HG02840 (cell line): ENCODE results near the gene PCBP4.

ENCODE experiments used
- ATAC-seq: cut with Tn5 transposase; IDR thresholded peaks from one replicate; pipeline ENCODE4 v1.9.1; 2021; ENCODE audit warnings: mild to moderate bottlenecking, moderate library complexity, moderate number of reproducible peaks; ENCODE audit not compliant: unreplicated experiment, low FRiP score

PCBP4 gene

DNA sequence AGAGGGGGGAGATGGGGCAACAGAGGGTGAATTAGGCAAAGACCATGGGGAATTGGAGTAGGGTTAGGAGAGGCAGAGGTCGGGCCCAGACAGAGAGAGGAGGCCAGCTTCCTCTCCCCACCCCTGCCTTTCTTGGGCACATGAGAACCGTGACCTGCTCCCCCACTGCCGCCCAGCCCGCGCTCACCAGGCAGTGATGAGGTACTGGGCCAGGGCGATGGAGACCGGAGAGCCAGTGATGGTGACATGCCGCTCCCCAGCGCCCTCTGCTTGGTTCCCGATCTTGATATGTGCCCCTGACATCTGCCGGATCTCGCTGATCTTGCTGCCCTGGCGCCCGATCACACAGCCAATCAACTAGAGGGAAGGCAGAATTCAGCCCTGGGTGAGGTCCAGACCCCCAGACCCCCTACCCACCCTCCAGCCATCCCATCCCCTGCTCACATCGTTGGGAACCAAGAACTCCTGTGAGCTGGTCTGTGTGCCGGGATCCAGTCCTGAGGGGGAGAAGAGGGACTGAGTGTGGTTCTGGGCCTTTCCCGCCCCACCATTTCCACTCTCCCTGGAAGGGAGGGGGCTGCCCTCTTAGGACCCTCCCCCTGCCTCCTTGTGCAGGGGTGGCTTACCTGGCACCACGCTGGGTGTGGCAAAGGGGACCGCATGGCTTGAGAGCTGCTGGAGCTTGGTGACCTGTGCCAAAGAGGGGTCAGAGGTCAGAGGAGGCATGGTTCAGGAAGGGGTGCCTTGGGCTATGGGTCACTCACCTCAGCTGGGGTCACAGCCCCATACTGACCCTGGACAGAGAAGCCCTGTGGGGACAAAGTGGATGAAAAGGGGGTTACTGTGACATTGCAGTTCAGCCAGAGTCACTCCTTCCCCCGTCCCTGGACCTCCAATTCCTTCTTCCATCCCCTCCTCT is 8.4 kb downstream of the PCBP4 start:
- ATAC-seq = no peak

DNA sequence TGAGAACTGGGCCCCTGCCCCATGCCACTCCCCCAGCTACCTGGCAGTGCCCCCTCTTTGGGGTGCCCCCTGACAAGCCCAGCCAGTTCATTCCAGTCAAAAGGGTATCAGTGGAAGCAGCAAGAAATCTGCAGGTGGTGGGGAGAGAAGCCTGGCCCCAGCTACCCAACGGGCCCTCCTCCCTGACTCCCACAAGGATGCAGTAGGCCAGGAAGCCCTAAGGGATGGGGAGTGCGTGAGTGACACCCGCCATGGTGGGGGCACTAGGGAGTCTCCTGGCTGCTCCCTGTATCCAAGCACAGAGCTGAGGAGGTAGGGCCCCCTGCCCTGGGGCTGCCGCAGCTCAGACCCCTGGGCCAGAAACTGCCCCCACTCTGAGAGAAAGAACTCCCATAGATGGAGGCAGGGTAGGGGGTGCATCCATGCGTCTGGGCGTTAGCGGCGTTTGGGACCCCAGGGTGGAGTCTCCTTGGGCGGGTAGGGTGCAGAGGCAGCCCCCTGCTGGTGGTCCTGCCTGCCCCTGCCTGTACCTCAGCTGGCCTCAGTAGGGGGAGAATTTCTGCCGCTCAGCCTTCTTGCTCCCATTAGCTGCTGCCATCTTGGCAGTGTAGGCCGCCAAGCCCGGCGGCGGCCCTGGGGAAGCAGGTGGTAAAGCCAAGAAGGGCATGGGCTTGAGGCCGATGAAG is 9.6 kb downstream of the PCBP4 start:
- no peak for ATAC-seq

DNA sequence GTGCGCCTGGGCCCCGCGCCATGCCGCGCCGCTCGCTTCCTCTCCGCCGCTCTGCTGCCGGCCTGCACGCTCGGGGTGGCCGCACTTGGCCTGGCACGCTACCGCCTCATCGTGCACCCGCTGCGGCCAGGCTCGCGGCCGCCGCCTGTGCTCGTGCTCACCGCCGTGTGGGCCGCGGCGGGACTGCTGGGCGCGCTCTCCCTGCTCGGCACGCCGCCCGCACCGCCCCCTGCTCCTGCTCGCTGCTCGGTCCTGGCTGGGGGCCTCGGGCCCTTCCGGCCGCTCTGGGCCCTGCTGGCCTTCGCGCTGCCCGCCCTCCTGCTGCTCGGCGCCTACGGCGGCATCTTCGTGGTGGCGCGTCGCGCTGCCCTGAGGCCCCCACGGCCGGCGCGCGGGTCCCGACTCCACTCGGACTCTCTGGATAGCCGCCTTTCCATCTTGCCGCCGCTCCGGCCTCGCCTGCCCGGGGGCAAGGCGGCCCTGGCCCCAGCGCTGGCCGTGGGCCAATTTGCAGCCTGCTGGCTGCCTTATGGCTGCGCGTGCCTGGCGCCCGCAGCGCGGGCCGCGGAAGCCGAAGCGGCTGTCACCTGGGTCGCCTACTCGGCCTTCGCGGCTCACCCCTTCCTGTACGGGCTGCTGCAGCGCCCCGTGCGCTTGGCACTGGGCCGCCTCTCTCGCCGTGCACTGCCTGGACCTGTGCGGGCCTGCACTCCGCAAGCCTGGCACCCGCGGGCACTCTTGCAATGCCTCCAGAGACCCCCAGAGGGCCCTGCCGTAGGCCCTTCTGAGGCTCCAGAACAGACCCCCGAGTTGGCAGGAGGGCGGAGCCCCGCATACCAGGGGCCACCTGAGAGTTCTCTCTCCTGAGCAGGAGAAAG is 11.1 kb downstream of the PCBP4 start:
- no peak for ATAC-seq

DNA sequence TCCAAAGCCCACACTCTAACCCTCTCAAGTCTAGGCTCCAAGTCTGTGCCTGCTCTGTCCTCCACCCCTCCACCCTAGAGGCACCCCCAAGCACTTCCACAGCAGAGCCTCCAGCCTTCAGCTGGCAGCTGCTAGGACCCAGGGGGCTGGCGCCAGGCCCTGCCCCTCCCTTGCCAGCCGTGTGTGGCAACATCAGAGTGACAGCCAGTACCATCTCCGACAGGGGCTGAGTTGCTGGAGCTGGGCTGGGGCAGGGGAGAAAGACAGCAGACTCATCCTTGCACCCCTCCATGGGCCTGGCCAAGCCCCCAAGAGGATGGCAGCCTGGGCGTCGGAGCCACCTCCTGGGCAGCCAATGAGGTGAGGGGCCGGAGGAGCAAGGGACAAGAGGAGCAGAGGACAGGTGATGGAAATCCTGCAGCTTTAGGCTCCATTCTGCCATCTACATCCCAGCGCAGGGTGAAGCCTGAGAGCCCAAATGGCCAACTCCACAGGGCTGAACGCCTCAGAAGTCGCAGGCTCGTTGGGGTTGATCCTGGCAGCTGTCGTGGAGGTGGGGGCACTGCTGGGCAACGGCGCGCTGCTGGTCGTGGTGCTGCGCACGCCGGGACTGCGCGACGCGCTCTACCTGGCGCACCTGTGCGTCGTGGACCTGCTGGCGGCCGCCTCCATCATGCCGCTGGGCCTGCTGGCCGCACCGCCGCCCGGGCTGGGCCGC is 11.9 kb downstream of the PCBP4 start, which contains the start of gene GPR62:
Gene GPR62, plus strand, starts transcription at position 207 of the 718 bp plus-strand sequence. Its CDS starts 272 bp downstream, at position 479.
- ATAC-seq = no peak

DNA sequence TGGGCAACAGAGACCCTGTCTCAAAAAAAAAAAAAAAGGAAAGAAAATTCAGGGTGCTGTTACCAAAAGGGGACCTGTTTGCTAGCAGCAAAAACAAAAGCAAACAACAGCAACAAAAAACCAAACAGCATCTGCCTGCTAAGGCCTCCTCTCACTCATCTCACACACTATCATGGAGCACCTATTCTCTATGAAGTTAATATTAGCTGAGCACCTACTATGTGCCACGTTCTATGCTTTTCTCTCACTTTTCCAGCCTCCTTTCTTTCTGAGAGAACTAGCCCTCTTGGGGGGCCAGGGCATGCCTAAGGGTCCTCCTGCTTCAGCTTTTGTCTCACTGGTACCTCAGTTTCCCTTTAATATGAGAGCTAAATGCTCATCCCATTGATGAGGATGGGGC is 12.5 kb downstream of the PCBP4 start:
- no peak for ATAC-seq

DNA sequence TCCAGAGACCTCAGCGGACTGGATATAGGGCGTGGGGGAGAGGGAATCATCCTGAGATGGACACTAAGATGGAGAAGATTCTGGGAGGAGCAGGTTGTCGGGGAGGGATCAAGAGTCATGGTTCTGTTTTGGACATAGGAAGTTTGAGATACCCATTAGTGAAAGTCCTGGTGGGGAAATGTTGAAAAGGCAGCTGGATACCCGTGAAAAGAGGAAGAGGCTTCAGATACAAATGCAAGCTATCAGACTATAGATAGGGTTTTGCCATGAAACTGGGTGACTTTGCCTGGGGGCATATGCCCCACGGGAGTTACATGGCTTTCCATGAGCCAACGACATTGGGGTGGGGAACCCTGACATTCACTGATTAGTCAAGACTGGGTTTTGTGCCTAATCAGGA is 13.1 kb downstream of the PCBP4 start:
- no peak for ATAC-seq

DNA sequence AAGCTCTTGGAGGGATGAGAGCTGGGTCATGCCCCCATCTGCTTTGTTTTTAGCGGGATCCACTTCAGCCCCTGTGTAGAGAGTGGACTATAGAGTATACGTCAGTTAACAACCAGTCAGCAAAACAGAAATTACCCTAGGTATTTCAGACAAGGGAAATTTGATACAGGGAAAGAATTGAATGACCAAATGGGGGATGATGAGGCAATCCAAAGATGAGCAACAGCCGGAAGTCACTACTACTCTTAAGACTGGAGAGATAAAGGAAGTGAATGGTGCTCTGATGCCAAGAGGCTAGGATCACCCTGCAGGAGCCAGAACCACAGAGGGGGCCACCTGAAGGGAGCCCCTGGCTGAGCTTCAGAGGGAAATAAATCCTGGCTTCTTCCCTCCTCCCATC is 13.8 kb downstream of the PCBP4 start:
- no peak for ATAC-seq

DNA sequence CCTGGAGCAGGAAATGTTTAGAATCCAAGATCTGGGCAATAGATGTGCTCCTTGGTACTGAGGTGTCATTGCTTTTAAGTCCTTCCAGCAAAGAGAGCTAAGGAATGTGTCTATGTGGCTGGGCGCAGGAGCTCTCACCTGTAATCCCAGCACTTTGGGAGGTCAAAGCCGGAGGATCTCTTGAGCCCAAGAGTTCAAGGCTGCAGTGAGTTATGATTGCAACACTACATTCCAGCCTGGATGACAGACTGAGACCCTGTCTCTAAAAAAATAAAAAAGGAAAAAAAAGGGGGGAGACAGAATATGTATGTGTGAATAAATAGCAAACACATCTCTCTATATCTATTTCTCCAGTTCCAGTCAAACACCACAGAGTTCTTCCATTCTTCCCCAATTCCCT is 16.4 kb downstream of the PCBP4 start:
- ATAC-seq = no peak

DNA sequence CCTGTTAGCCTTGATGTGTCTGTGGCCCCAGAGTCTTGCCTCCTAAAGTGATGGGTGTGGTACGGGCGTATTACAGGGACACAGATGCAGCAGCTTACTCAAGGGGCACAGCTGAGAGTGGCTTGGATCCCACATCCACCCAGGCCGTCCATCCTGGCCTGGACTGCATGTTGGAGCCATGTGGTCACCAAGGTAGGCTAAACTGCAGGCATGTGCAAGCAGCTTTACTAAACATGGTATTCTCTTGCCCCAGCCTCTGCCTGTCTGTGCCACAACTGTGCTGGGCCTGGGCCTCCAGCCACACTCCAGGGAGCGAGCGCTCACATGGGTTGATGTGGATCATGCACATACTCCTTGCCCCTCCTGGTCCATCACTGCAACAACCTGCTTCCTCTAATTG is 18.1 kb downstream of the PCBP4 start:
- ATAC-seq = no peak

DNA sequence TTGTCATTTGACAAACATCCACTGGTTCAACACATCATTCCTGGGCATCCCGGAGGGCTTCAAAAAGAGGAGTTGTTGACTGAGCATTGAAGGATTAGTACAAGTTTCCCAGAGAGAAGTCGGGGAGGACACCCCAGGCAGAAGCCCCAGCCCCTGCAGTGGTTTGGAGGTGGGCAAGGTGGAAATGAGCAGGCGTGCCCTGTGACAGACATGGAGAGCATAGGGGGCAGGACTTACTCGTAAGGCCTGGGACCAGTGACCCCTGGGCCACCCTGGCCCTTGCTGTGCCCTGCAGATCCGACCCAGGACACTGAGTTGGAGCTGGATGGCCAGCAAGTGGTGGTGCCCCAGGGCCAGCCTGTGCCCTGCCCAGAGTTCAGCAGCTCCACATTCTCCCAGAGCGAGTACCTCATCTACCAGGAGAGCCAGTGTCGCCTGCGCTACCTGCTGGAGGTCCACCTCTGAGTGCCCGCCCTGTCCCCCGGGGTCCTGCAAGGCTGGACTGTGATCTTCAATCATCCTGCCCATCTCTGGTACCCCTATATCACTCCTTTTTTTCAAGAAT is 19.2 kb downstream of the PCBP4 start:
- ATAC-seq = no peak

DNA sequence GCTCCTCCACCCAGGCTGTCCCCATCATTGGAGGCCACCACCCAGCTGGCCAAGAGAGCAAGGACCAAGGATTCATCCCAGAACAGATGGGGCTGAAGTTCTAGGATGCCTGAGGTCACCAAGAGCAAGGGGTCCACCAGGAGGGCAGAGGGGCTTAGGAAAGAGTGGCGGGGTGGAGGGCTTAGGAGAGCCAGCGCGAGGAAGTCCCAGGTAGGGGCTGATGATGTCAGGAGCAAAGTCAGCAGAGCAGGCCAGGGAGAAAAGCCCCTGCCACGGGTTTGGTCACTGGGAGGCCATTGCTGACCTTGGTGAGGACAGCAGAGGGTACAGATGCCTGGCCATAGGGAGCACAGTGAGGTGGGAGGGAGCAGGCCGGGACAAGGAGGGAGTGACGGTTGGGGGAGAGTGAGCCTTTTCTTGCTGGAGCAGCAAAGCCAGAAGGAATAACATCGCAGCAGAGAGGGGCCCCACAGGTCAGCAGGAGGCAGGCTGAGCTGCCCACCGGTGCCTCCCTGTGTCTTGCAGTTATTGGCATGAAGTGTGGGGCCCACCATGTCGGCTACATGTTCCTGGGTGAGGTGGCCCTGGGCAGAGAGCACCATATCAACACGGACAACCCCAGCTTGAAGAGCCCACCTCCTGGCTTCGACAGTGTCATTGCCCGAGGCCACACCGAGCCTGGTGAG is 19.9 kb downstream of the PCBP4 start:
- ATAC-seq = no peak

DNA sequence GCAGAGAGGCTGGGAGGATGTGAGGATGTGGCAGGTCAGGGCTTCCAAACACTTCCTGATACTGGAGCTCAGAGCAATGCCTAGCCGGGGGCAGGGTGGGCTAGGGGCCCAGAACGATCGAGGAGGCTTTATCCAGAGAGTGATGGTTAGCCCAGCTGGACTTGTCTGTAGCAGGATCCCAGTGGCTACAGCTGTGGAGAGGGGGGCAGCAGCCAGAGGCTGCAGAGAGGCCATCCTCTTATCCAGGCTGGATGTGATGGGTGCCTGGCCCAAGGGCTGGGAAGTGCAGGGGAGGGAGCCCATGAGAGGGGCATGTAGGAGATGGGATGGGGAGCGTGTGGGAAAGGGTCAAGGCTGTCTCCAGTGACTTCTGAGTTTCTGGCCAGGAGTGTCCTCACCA is 20.5 kb downstream of the PCBP4 start:
- ATAC-seq = no peak

DNA sequence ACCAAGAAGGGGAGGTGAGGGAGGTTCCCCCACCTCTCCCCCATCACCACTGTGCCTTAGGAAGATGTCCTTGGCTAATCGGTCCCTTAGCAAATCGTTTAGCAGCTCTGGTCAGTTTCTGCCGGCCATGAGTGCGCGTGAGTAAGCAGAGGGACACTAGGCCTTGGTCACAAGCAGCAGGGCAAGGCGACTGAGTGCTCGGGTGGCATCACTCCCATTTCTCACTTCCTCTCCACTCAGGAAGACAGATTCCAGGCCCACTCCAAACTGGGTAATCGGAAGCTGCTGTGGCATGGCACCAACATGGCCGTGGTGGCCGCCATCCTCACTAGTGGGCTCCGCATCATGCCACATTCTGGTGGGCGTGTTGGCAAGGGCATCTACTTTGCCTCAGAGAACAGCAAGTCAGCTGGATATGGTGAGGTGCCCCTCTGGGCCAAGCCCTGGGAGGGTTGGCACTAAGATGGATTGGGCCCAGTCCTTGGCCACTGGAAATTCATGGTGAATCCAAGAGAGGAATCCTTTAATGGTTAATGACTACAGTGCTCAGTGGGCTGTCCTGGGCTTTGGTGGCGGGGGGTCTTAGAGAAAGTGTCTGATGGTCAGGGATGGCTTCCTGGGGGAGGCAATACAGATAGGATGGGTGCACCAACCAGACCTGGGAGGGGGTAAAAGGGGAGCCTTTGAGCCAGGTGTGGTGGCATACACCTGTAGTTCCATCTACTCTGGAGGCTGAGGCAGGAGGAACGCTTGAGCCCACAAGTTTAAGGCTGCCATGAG is 21.1 kb downstream of the PCBP4 start:
- no peak for ATAC-seq

DNA sequence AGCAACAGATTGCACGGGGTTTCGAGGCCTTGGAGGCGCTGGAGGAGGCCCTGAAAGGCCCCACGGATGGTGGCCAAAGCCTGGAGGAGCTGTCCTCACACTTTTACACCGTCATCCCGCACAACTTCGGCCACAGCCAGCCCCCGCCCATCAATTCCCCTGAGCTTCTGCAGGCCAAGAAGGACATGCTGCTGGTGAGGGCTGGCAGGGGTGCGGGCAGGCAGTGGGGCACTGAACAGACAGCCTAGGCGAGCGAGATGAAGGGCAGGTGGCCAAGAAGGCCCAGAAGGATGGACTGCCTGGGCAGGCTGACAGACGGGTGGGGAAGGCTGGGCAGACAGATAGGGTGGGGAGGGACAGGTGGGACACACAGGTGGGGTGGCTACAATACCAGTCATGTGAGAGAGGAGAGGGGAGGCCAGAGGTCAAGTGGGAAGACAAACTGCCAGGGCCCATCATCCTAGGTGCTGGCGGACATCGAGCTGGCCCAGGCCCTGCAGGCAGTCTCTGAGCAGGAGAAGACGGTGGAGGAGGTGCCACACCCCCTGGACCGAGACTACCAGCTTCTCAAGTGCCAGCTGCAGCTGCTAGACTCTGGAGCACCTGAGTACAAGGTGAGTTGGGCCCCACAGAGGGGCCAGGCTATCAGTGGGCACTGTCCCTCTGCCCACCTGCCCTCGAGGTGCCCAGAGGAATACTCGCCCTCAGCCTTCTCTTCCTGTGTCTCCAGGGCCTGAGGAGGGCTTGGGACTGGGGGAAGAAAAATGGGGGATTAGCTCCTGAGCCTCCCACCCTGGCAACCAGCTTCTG is 22.0 kb downstream of the PCBP4 start:
- no peak for ATAC-seq

DNA sequence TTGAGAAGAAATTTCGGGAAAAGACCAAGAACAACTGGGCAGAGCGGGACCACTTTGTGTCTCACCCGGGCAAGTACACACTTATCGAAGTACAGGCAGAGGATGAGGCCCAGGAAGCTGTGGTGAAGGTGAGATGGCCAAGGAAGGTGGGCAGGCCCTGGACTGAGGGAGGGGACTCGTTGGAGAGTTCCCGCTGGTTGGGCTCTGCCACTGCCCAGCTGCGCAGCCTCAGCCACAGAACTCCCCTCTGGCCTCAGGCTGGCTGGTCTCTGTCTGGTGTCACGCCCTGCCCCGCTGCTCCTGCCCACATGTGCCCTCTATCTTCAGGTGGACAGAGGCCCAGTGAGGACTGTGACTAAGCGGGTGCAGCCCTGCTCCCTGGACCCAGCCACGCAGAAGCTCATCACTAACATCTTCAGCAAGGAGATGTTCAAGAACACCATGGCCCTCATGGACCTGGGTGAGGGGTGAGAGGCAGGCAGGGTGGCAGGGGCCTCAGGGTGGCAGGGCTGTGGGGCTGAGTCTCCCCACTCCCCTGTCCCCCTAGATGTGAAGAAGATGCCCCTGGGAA is 22.7 kb downstream of the PCBP4 start:
- no peak for ATAC-seq

DNA sequence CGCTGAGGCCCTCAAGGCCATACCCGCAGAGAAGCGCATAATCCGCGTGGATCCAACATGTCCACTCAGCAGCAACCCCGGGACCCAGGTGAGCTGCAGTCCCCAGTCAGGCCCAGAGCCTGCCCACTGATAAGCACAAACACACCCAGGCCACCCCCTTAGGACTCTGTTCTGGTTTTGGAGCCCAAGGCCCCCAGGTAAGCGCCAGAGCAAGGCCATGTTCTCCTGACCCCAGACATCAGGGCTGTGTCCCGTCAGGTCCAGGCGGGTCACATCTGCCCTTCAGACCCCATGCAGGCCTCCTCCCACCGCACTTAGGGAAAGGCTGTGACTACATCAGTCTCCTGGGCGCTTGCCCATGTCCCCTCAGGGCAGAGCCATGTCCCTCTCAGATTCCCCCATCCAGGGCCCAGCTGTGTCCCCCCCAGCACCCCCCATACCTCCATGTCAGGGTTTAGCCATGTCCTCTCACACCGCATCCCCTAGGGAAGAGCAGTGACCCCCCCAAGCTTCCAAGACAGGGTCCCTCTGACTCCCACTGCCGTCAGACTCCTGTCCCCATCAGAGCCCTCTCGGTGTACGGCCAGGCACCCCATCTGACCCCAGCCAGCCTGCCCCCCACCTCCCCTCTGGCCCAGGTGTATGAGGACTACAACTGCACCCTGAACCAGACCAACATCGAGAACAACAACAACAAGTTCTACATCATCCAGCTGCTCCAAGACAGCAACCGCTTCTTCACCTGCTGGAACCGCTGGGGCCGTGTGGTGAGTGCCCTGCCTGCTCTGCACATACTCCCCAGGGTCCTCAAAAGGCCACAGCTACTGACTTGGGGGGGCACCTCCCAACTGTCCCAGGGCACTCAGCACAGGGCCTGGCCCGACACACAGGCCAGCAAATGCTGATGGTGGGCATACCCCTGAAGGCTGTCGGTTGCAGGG is 23.5 kb downstream of the PCBP4 start:
- ATAC-seq = no peak
